ENCODE results near the gene TGFBR1.

TGFBR1 gene

GRCh38 chr9:99154356-99154755, 49.4 kb downstream of the TGFBR1 start:
- POLR2A ChIA-PET = no interaction called here
- TF ChIP-seq ZNF645 (tag by site-specific recombination; IDR thresholded peaks at IDR 0.05) = no peak
- no peak for TF ChIP-seq ZNF211 (tag by site-specific recombination; IDR thresholded peaks at IDR 0.05; ENCODE audit: low read depth)
- TF ChIP-seq ZNF747 (tag by site-specific recombination; IDR thresholded peaks at IDR 0.05) = no peak
- TF ChIP-seq ZNF223 (tag by site-specific recombination; IDR thresholded peaks at IDR 0.05) = no peak
- no peak for TF ChIP-seq ZNF664 (tag by site-specific recombination; IDR thresholded peaks at IDR 0.05)
- TF ChIP-seq BCL11A (tag by site-specific recombination; IDR thresholded peaks at IDR 0.05; ENCODE audit: low read depth) = no peak
- TF ChIP-seq PRDM1 (tag by site-specific recombination; IDR thresholded peaks at IDR 0.05) = no peak
- TF ChIP-seq ZNF354C (tag by site-specific recombination; IDR thresholded peaks at IDR 0.05; ENCODE audit: borderline replicate concordance, low read depth) = no peak
- TF ChIP-seq ZNF768 (tag by site-specific recombination; IDR thresholded peaks at IDR 0.05) = no peak
- no peak for TF ChIP-seq ZNF280C (tag by site-specific recombination; IDR thresholded peaks at IDR 0.05)
- no peak for TF ChIP-seq BCL6B (tag by site-specific recombination; IDR thresholded peaks at IDR 0.05)
- no peak for TF ChIP-seq WT1 (tag by site-specific recombination; IDR thresholded peaks at IDR 0.05)
- TF ChIP-seq ZNF423 (tag by site-specific recombination; IDR thresholded peaks at IDR 0.05) = no peak
- TF ChIP-seq ZNF561 (tag by site-specific recombination; IDR thresholded peaks at IDR 0.05; ENCODE audit: borderline replicate concordance) = no peak
- TF ChIP-seq GLIS2 (tag by site-specific recombination; IDR thresholded peaks at IDR 0.05) = no peak
- no peak for TF ChIP-seq ZNF202 (tag by site-specific recombination; IDR thresholded peaks at IDR 0.05; ENCODE audit: borderline replicate concordance)
- TF ChIP-seq ZBTB26 (tag by site-specific recombination; optimal IDR thresholded peaks at IDR 0.05) = no peak
- TF ChIP-seq IKZF3 (tag by site-specific recombination; IDR thresholded peaks at IDR 0.05) = no peak
- Histone ChIP-seq H3K4me3 (ENCODE audit: low read depth, low read length) (no peak overlapping the region), H3K4me1 (ENCODE audit: control insufficient read depth, insufficient read depth, low read length) (no peaks in the 10 kb centered on the region), H3K9me3 (ENCODE audit: control insufficient read depth, insufficient read depth, low read depth, low read length) (no peaks in the 10 kb centered on the region), H3K27ac (ENCODE audit: extremely low read depth, low read depth, low read length) (no peak overlapping the region), H3K36me3 (ENCODE audit: control insufficient read depth in 2 of 2, insufficient read depth in 1 of 2, low read length in 2 of 2) (peaks cover 0 to 11% of the 10 kb centered on the region in 2 experiments; a peak in 2 of 3 replicates)
- CTCF ChIA-PET = interaction anchor here (0.9 kb wide), 1 partner anchor 13 kb away, joined by 5 read pairs; no protein-coding TSS in a partner anchor

- Histone ChIP-seq H3K4me3 (ENCODE audit: low read depth, low read length) (no peak overlapping the region), H3K4me1 (ENCODE audit: control insufficient read depth, insufficient read depth, low read length) (no peaks in the 10 kb centered on the region), H3K27ac (ENCODE audit: extremely low read depth, low read depth, low read length) (no peak overlapping the region), H3K36me3 (ENCODE audit: control insufficient read depth in 2 of 2, insufficient read depth in 1 of 2, low read length in 2 of 2) (peaks cover 0 to 7% of the 10 kb centered on the region in 2 experiments; a peak in 1 of 3 replicates), H3K9me3 (ENCODE audit: control insufficient read depth, insufficient read depth, low read depth, low read length) (no peaks in the 10 kb centered on the region)
- CTCF ChIA-PET = interaction anchor here (0.7 to 1.3 kb wide), 2 partner anchors 29 to 294 kb away, joined by 5 to 6 read pairs; no protein-coding TSS in a partner anchor
- no peak for TF ChIP-seq ZNF121 (tag by site-specific recombination; IDR thresholded peaks at IDR 0.05)
- no peak for TF ChIP-seq ZNF580 (tag by site-specific recombination; IDR thresholded peaks at IDR 0.05)
- TF ChIP-seq WT1 (tag by site-specific recombination; IDR thresholded peaks at IDR 0.05) = no peak
- no peak for TF ChIP-seq ZNF48 (tag by site-specific recombination; IDR thresholded peaks at IDR 0.05)
- no peak for TF ChIP-seq ZFHX2 (tag by site-specific recombination; conservative IDR thresholded peaks at IDR 0.05)
- POLR2A ChIA-PET = no interaction called here
Measured at GRCh38 chr9:99155736-99156135, 50.8 kb downstream of the TGFBR1 start.

Data from HEK293 (cell line).